Neural progenitor cell (in vitro differentiated cells): ENCODE data around the gene B3GNT4.

Source experiments
- EZH2phosphoT487 ChIP-seq: fragments of 200-600 bp; sonication (generic); IDR thresholded peaks from 2 replicates; pipeline ENCODE4 v1.6.1; 2017; ENCODE audit warnings: antibody characterized with exemption
- TF ChIP-seq, protein P1 (sequence below): fragments of 200-600 bp; sonication (generic); IDR thresholded peaks from 2 replicates; pipeline ENCODE4 v1.5.1; 2017; ENCODE audit warnings: antibody characterized with exemption, mild to moderate bottlenecking

DNA sequence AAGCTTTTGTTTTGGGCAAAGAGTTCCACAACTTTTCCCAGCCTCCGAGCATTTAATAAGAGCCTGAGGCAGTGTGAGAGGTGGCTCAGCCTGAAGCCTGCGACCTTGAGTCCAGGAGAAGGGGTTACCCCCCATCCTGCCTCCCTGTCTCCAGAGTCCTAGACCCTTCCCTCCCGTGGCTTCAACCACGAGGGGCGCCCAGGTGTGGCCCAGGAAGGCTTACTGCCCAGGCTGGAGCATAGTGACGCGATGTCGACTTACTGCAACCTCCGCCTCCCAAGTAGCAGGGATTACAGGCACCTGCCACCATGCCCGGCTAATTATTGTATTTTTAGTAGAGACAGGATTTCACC is 19.9 kb upstream of the B3GNT4 start:
- TF ChIP-seq, protein P1, sequence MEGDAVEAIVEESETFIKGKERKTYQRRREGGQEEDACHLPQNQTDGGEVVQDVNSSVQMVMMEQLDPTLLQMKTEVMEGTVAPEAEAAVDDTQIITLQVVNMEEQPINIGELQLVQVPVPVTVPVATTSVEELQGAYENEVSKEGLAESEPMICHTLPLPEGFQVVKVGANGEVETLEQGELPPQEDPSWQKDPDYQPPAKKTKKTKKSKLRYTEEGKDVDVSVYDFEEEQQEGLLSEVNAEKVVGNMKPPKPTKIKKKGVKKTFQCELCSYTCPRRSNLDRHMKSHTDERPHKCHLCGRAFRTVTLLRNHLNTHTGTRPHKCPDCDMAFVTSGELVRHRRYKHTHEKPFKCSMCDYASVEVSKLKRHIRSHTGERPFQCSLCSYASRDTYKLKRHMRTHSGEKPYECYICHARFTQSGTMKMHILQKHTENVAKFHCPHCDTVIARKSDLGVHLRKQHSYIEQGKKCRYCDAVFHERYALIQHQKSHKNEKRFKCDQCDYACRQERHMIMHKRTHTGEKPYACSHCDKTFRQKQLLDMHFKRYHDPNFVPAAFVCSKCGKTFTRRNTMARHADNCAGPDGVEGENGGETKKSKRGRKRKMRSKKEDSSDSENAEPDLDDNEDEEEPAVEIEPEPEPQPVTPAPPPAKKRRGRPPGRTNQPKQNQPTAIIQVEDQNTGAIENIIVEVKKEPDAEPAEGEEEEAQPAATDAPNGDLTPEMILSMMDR: no peak
- no peak for TF ChIP-seq EZH2phosphoT487
